Adrenal gland (tissue), 5 donors: ENCODE data around the gene GPR171.
"Not testable (repeated sequence)": the region's sequence is repeated elsewhere in the genome, so short reads cannot be mapped to it uniquely, and the experiment has no call there.

Experiments
- CTCF ChIP-seq, 6 experiments: fragments of 450-650 bp in 4 of 6; fragments of 200-600 bp in 2 of 6; sonication (generic) in 1 of 6; IDR thresholded peaks; 1 replicate in 5 of 6; 2 replicates in 1 of 6; pipeline versions ENCODE4 v1.5.1 to v1.8.0; 2016 to 2021; ENCODE audit warnings: antibody characterized with exemption in 6 of 6, mild to moderate bottlenecking in 2 of 6, moderate library complexity in 1 of 6
- POLR2A ChIP-seq, 2 donors: fragments of 450-650 bp; IDR thresholded peaks; one replicate each; pipeline ENCODE4 v1.6.1; 2017; ENCODE audit warnings: antibody characterized with exemption in 2 of 2, mild to moderate bottlenecking in 2 of 2, moderate library complexity in 1 of 2
- donor health status: DM: no; HTN: no; CAD: no.

- not testable (repeated sequence) for TF ChIP-seq CTCF, POLR2A (IDR thresholded peaks at IDR 0.05)
These were observed 39.0 kb upstream of the GPR171 start for GRCh38 chr3:151242006-151242405.
